Ovary (tissue), 3 donors: ENCODE measurements around the gene MSTN.

Experiments
- POLR2A ChIP-seq: fragments of 450-650 bp; IDR thresholded peaks from one replicate; pipeline ENCODE4 v1.6.1; 2017; ENCODE audit warnings: antibody characterized with exemption, mild to moderate bottlenecking, moderate library complexity
- TF ChIP-seq, protein P1 (sequence below), 3 donors: fragments of 450-650 bp in 2 of 3; fragments of 200-600 bp in 1 of 3; IDR thresholded peaks; one replicate each; pipeline versions ENCODE4 v1.5.1 to v1.8.0; 2016 to 2022; ENCODE audit warnings: antibody characterized with exemption in 3 of 3, mild to moderate bottlenecking in 1 of 3
- donor health status: DM: no; HTN: no; CAD: no.

DNA sequence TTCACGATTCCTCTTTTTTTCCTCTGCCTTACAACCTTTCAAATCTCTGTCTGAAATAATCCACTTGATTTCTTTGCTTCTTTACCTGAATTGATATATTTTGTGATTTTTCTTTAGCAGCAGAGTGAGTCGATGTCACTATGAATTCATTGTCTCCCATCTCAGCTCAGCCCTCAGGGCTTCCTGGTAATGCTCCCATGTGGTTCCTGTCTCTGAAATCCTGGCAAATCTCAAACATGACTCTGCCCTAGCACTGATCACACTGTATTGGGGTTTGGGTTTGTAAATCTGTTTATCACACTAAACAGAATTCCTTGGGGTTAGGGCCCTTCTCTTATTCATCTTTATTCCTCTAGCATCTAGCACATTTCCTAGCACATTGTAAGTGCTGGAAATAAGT is 43.0 kb upstream of the MSTN start:
- TF ChIP-seq POLR2A = no peak
- TF ChIP-seq, protein P1, sequence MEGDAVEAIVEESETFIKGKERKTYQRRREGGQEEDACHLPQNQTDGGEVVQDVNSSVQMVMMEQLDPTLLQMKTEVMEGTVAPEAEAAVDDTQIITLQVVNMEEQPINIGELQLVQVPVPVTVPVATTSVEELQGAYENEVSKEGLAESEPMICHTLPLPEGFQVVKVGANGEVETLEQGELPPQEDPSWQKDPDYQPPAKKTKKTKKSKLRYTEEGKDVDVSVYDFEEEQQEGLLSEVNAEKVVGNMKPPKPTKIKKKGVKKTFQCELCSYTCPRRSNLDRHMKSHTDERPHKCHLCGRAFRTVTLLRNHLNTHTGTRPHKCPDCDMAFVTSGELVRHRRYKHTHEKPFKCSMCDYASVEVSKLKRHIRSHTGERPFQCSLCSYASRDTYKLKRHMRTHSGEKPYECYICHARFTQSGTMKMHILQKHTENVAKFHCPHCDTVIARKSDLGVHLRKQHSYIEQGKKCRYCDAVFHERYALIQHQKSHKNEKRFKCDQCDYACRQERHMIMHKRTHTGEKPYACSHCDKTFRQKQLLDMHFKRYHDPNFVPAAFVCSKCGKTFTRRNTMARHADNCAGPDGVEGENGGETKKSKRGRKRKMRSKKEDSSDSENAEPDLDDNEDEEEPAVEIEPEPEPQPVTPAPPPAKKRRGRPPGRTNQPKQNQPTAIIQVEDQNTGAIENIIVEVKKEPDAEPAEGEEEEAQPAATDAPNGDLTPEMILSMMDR (IDR thresholded peaks at IDR 0.05) = no peak
